ENCODE measurements around the gene PIK3C3. TPM values are rescaled to one million over a fixed set of nuclear protein-coding genes. Genes with fewer than 3 reads are reported as not detected.

PIK3C3 gene
- total and polyA plus RNA-seq, 12 donors: 24.4 to 87.6 (median 64.3) TPM

DNA sequence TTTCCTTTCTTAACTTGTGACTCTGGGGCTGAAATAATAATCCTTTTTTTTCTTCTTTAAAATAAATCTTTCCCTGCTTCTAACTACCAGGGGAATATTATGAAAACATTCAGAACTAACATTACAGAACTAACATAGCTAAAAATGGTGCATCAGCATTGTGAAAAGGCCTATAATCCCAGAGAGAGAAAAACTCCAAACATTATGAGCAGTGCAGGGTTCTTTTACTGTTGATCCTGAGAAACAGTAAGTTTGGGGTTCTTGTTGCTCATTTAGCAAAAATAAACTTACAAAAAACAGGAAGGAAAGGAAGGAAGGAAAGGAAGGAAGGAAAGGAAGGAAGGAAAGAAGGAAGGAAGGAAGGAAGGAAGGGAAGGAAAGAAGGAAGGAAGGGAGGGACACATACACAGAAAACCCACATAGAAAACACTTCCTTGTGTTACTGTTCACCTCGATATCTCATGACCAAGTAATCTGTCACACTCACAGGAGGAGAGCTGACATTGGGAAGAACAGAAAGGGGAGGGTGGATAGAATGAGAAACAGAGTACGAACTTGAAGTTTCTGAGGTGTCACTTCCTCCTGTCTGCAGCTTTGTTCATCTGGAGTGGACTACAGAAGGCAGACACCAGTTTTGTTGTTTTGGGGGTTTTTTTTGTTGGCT lies 18.4 kb upstream of the PIK3C3 start:
- TF ChIP-seq, protein P1, sequence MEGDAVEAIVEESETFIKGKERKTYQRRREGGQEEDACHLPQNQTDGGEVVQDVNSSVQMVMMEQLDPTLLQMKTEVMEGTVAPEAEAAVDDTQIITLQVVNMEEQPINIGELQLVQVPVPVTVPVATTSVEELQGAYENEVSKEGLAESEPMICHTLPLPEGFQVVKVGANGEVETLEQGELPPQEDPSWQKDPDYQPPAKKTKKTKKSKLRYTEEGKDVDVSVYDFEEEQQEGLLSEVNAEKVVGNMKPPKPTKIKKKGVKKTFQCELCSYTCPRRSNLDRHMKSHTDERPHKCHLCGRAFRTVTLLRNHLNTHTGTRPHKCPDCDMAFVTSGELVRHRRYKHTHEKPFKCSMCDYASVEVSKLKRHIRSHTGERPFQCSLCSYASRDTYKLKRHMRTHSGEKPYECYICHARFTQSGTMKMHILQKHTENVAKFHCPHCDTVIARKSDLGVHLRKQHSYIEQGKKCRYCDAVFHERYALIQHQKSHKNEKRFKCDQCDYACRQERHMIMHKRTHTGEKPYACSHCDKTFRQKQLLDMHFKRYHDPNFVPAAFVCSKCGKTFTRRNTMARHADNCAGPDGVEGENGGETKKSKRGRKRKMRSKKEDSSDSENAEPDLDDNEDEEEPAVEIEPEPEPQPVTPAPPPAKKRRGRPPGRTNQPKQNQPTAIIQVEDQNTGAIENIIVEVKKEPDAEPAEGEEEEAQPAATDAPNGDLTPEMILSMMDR (IDR thresholded peaks at IDR 0.05): no peak
- TF ChIP-seq POLR2A (IDR thresholded peaks at IDR 0.05): no peak
- WGBS, 4 donors: 22 to 36% (median 34%) methylated on average over 2 of the region's 2 CpGs

DNA sequence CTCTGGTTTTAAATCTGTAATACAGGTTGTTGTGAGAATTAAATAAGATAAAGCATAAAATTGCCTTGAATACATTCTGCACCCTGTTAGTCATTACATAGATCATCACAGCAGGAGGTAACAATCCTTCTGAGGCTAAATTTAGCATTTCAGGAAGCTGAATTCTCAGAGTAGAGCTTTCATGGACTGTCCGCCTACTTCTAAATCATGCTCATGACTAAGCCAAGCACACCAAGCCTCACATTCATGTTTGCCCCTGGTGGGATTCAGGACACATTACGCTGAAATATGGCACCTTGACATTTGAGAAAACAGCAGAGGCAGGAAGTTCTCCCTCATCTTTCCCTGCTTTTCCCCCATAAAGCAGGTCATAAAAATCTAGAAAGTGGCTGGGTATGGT lies 16.6 kb upstream of the PIK3C3 start:
- TF ChIP-seq, protein P1 (IDR thresholded peaks at IDR 0.05): no peak
- no peak for TF ChIP-seq POLR2A (IDR thresholded peaks at IDR 0.05)
- no peaks in the 10 kb centered on the region for H3K9me3 ChIP-seq (replicated peaks in 1 of 3)
- WGBS, 4 donors: 81 to 88% (median 87%) methylated on average over 2 of the region's 2 CpGs

More for the DNA sequence above, 18.4 kb upstream of the PIK3C3 start:
- Histone ChIP-seq H3K4me1 (replicated peaks in 1 of 2) (no peaks in the 10 kb centered on the region), H3K36me3 (replicated peaks in 1 of 2) (no peaks in the 10 kb centered on the region), H3K9me3 (replicated peaks in 1 of 3) (no peaks in the 10 kb centered on the region), H3K27ac (no peak overlapping the region), H3K4me3 (no peak overlapping the region), H3K27me3 (no peaks in the 10 kb centered on the region)
- intact Hi-C loops (cut with DNase I): no loop called here
- DNase-seq: no peak

DNA sequence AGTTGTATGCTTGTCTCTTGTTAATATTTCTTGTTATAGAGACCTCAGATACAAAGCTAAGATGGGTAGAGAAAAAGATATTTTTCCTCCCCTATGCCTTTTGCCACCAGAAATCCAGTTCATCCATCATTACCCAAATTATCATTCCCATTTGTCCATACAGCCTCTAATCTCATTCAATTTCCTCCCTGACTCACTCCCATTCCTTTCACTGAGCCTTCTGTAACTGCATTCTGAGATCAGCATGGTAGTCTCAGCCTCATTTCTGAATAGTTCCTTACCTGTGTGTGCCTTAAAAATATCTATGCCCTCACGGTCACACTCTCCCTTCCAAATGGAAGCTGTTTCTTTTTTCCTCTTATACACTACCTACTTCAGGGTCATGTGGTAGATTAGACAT lies 15.7 kb upstream of the PIK3C3 start:
- H3K27ac ChIP-seq: no peak overlapping the region
- WGBS, 4 donors: 73 to 85% (median 76%) methylated on average over 1 of the region's 1 CpG

More for the DNA sequence above, 16.6 kb upstream of the PIK3C3 start:
- Histone ChIP-seq H3K27me3 (no peaks in the 10 kb centered on the region), H3K36me3 (replicated peaks in 1 of 2) (no peaks in the 10 kb centered on the region), H3K27ac (no peak overlapping the region), H3K4me3 (no peak overlapping the region), H3K4me1 (replicated peaks in 1 of 2) (no peaks in the 10 kb centered on the region)
- intact Hi-C loops (cut with DNase I): no loop called here
- DNase-seq: no peak

DNA sequence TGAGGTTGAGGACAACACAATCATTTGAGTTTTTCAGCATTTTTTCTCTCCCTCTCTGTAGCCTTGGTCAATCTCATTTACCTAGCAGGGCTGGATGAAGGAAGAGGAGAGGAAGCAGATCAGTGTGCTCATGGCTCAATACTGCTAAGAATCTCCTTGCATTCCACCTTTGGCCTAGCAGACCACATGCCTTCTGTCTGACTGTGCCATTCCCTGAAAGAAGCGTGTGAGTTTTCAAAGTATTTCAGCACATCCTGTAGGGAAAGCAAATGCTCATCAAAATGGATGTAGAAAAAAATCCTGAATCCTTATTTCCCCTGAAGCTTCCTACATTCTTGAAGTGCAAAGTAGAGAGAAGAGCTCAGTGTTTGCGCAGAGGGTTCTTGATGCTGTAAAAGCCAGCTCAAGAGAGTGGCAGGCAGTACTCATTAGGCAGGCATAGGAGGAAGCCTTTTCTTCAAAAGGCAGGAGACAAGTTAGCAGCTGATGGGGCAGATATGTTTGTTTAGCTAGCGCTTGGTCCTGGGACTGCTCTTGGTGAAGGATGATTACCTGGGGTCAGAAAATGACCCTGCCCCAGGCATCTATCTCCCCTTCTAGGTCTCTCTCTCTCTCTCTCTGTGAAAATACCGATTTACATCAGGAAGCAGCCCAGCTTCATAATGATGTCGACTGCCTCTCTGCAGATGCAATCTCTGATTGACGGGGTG lies 14.4 kb upstream of the PIK3C3 start:
- Histone ChIP-seq H3K27me3 (peaks cover 8% of the 10 kb centered on the region), H3K4me3 (no peak overlapping the region), H3K27ac (no peak overlapping the region), H3K9me3 (replicated peaks in 1 of 3) (no peaks in the 10 kb centered on the region), H3K36me3 (replicated peaks in 1 of 2) (no peaks in the 10 kb centered on the region), H3K4me1 (replicated peaks in 1 of 2) (no peaks in the 10 kb centered on the region)
- TF ChIP-seq POLR2A (IDR thresholded peaks at IDR 0.05): no peak
- TF ChIP-seq, protein P1 (IDR thresholded peaks at IDR 0.05): no peak
- no peak for DNase-seq
- 51 to 57% (median 53%) methylated on average over 6 of the region's 6 CpGs for WGBS, 4 donors
- intact Hi-C loops (cut with DNase I): no loop called here

More for the DNA sequence above, 15.7 kb upstream of the PIK3C3 start:
- Histone ChIP-seq H3K27me3 (no peaks in the 10 kb centered on the region), H3K4me3 (no peak overlapping the region), H3K36me3 (replicated peaks in 1 of 2) (no peaks in the 10 kb centered on the region), H3K9me3 (replicated peaks in 1 of 3) (no peaks in the 10 kb centered on the region), H3K4me1 (replicated peaks in 1 of 2) (no peaks in the 10 kb centered on the region)
- no peak for DNase-seq
- no peak for TF ChIP-seq POLR2A (IDR thresholded peaks at IDR 0.05)
- TF ChIP-seq, protein P1 (IDR thresholded peaks at IDR 0.05): no peak
- intact Hi-C loops (cut with DNase I): no loop called here

All from adrenal gland (tissue), 12 donors.